ENCODE data around the gene STK39.

DNA sequence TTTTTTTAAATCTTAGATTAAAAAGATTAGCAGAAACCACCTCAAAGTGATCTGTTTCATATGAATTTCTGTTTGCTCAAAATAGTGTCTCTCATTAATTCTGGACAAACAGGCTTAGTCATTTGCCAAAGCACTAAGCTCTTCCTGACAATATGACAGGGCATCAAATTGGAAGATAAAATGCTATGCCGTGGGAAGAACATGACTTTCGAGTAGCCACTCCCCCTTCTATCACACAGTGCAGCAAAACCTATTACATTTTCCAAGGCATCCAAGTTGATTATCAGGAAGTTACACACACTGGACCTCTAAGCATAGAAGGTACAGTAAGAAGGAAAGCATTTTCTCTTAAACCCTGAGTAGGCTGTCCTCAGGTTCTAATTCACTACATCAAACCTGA lies 89.5 kb downstream of the STK39 start:
- no peak for TF ChIP-seq EZH2 (IDR thresholded peaks at IDR 0.05; ENCODE audit: insufficient read depth, poor library complexity, severe bottlenecking)
- TF ChIP-seq EZH2phosphoT487 (IDR thresholded peaks at IDR 0.05; ENCODE audit: insufficient read depth, low read depth) = no peak

Data from GM23248 (cell line).